Neuronal stem cell (in vitro differentiated cells): ENCODE measurements around the gene NOL11.
"Not testable (repeated sequence)": the region's sequence is repeated elsewhere in the genome, so short reads cannot be mapped to it uniquely, and the experiment has no call there.

Experiments used
- DNase-seq: peaks from one replicate; pipeline ENCODE4 v3.0.0-alpha.2; 2013; ENCODE audit warnings: low spot score
- H2AFZ ChIP-seq: one replicate; pipeline ENCODE4 v1.6.1; 2013; ENCODE audit warnings: mild to moderate bottlenecking, low read length, inconsistent platforms
- H2AK5ac ChIP-seq: 2 replicates; pipeline ENCODE4 v1.6.1; 2013; ENCODE audit warnings: low read depth, mild to moderate bottlenecking, inconsistent platforms, low read length, moderate library complexity, mixed read lengths
- H2BK120ac ChIP-seq: 2 replicates; pipeline ENCODE4 v1.6.1; 2013; ENCODE audit warnings: low read depth, mild to moderate bottlenecking, inconsistent platforms, low read length, moderate library complexity, mixed read lengths
- H2BK12ac ChIP-seq: one replicate; pipeline ENCODE4 v1.6.1; 2013; ENCODE audit warnings: low read length, inconsistent platforms
- H2BK15ac ChIP-seq: 2 replicates; pipeline ENCODE4 v1.6.1; 2013; ENCODE audit warnings: mild to moderate bottlenecking, low read length, inconsistent platforms, mixed read lengths
- H2BK5ac ChIP-seq: one replicate; pipeline ENCODE4 v1.6.1; 2013; ENCODE audit warnings: inconsistent platforms, mild to moderate bottlenecking, low read length, moderate library complexity
- H3K14ac ChIP-seq: one replicate; pipeline ENCODE4 v1.6.1; 2013; ENCODE audit warnings: low read length, inconsistent platforms
- H3K18ac ChIP-seq: 2 replicates; pipeline ENCODE4 v1.6.1; 2013; ENCODE audit warnings: low read length, inconsistent platforms
- H3K23ac ChIP-seq: 2 replicates; pipeline ENCODE4 v1.6.1; 2013; ENCODE audit warnings: low read depth, mild to moderate bottlenecking, mixed read lengths, low read length, inconsistent platforms; ENCODE audit not compliant: poor library complexity
- H3K27ac ChIP-seq: replicated peaks from 3 replicates; pipeline ENCODE4 v1.5.1; 2013; ENCODE audit warnings: low read length, inconsistent platforms
- H3K27me3 ChIP-seq, 3 experiments: 2 replicates each; pipeline ENCODE4 v1.6.1; 2013; ENCODE audit warnings: low read length in 3 of 3, mild to moderate bottlenecking in 2 of 3, inconsistent platforms in 1 of 3, low read depth in 1 of 3, mixed read lengths in 1 of 3, moderate library complexity in 1 of 3; ENCODE audit not compliant: control insufficient read depth in 3 of 3, insufficient read depth in 3 of 3
- H3K36me3 ChIP-seq, 2 donors: replicated peaks in 1 of 2; 2 replicates each; pipeline ENCODE4 v1.6.1; 2013; ENCODE audit warnings: low read length in 2 of 2; ENCODE audit not compliant: control insufficient read depth in 2 of 2, insufficient read depth in 2 of 2
- H3K4ac ChIP-seq: 2 replicates; pipeline ENCODE4 v1.6.1; 2013; ENCODE audit warnings: inconsistent platforms, mild to moderate bottlenecking, low read length, moderate library complexity
- H3K4me1 ChIP-seq, 2 donors: 1 replicate in 1 of 2; 2 replicates in 1 of 2; pipeline ENCODE4 v1.6.1; 2013; ENCODE audit warnings: low read length in 2 of 2, low read depth in 1 of 2; ENCODE audit not compliant: control insufficient read depth in 2 of 2, insufficient read depth in 1 of 2
- H3K4me2 ChIP-seq: one replicate; pipeline ENCODE4 v1.6.1; 2013; ENCODE audit warnings: mild to moderate bottlenecking, low read length, inconsistent platforms; ENCODE audit not compliant: insufficient read depth, poor library complexity, severe bottlenecking
- H3K4me3 ChIP-seq, 2 donors: 2 replicates each; pipeline ENCODE4 v1.5.1; 2013; ENCODE audit warnings: low read length in 2 of 2, mild to moderate bottlenecking in 2 of 2, inconsistent platforms in 1 of 2, moderate library complexity in 1 of 2
- H3K79me1 ChIP-seq: one replicate; pipeline ENCODE4 v1.6.1; 2013; ENCODE audit warnings: low read depth, mild to moderate bottlenecking, inconsistent platforms, low read length, moderate library complexity
- H3K9ac ChIP-seq: one replicate; pipeline ENCODE4 v1.6.1; 2013; ENCODE audit warnings: mild to moderate bottlenecking, low read depth, low read length, inconsistent platforms; ENCODE audit not compliant: poor library complexity
- H3K9me3 ChIP-seq, 2 donors: replicated peaks in 1 of 2; 2 replicates each; pipeline versions ENCODE3 to v1.6.1; 2013; ENCODE audit warnings: low read length in 2 of 2, mild to moderate bottlenecking in 2 of 2, inconsistent platforms in 1 of 2, low read depth in 1 of 2, mixed read lengths in 1 of 2, moderate library complexity in 1 of 2; ENCODE audit not compliant: control insufficient read depth in 2 of 2, insufficient read depth in 1 of 2
- H4K8ac ChIP-seq: one replicate; pipeline ENCODE4 v1.6.1; 2013; ENCODE audit warnings: low read depth, mild to moderate bottlenecking, inconsistent platforms, low read length, moderate library complexity
- H4K91ac ChIP-seq: one replicate; pipeline ENCODE4 v1.6.1; 2013; ENCODE audit warnings: low read length, low read depth, mild to moderate bottlenecking, inconsistent platforms; ENCODE audit not compliant: poor library complexity
- WGBS, 2 donors: extraction: QIAGEN DNeasy Blood & Tissue Kit; methylation state at CpG; one replicate each; pipeline ENCODE4 v1.1.7; 2013; ENCODE audit warnings: missing lambda C conversion rate in 2 of 2, mixed read lengths in 1 of 2; ENCODE audit not compliant: insufficient read length in 2 of 2, insufficient replicate concordance in 1 of 2; ENCODE audit errors: extremely low coverage in 2 of 2; 5-methylcytosine and 5-hydroxymethylcytosine counted together

NOL11 gene

GRCh38 chr17:67754686-67755085, 37.0 kb downstream of the NOL11 start:
- H3K18ac ChIP-seq, H3K4ac ChIP-seq, H3K27me3 ChIP-seq, H4K91ac ChIP-seq, H3K14ac ChIP-seq, H3K4me2 ChIP-seq, H2BK15ac ChIP-seq, H3K79me1 ChIP-seq, H2AFZ ChIP-seq, H3K4me3 ChIP-seq, H4K8ac ChIP-seq, H3K9ac ChIP-seq, H2BK5ac ChIP-seq, H3K23ac ChIP-seq, H2AK5ac ChIP-seq, H3K4me1 ChIP-seq, H2BK12ac ChIP-seq, H3K9me3 ChIP-seq, H2BK120ac ChIP-seq, H3K27ac ChIP-seq, DNase-seq: not testable (repeated sequence)
- peaks cover 9 to 43% of the 10 kb centered on the region in 2 donors for H3K36me3 ChIP-seq
- no CpG with 5 or more reads among the region's 8 CpGs for WGBS, 2 donors

GRCh38 chr17:67756766-67757165, 39.0 kb downstream of the NOL11 start:
- not testable (repeated sequence) for H2BK5ac ChIP-seq, H2BK15ac ChIP-seq, H4K8ac ChIP-seq, H3K14ac ChIP-seq, DNase-seq, H3K9ac ChIP-seq, H2BK12ac ChIP-seq, H3K18ac ChIP-seq, H3K4me3 ChIP-seq, H2BK120ac ChIP-seq, H3K27ac ChIP-seq, H3K27me3 ChIP-seq, H3K4me2 ChIP-seq, H3K9me3 ChIP-seq, H4K91ac ChIP-seq, H2AFZ ChIP-seq, H2AK5ac ChIP-seq, H3K23ac ChIP-seq, H3K79me1 ChIP-seq, H3K4me1 ChIP-seq, H3K4ac ChIP-seq
- no CpG with 5 or more reads among the region's 9 CpGs for WGBS, 2 donors
- H3K36me3 ChIP-seq, result peaks cover 5 to 26% of the 10 kb centered on the region in 2 donors

GRCh38 chr17:67759355-67760171, 41.8 kb downstream of the NOL11 start:
- no peak overlapping the region for H2AK5ac ChIP-seq
- H4K8ac ChIP-seq, result no peak overlapping the region
- no peak for DNase-seq
- H3K4me3 ChIP-seq, result no peak overlapping the region
- no peak overlapping the region for H2BK15ac ChIP-seq
- no peaks in the 10 kb centered on the region for H3K4me1 ChIP-seq
- H3K18ac ChIP-seq, result no peak overlapping the region
- H3K14ac ChIP-seq, result no peak overlapping the region
- no peaks in the 10 kb centered on the region for H3K79me1 ChIP-seq
- no peak overlapping the region for H3K4me2 ChIP-seq
- H3K9me3 ChIP-seq, result peaks cover 0 to 7% of the 10 kb centered on the region in 2 donors
- H2BK12ac ChIP-seq, result no peak overlapping the region
- H2AFZ ChIP-seq, result no peak overlapping the region
- peaks cover 1 to 12% of the 10 kb centered on the region in 2 donors for H3K36me3 ChIP-seq
- H3K23ac ChIP-seq, result no peak overlapping the region
- no CpG with 5 or more reads among the region's 11 CpGs for WGBS, 2 donors
- H2BK120ac ChIP-seq, result no peak overlapping the region
- no peak overlapping the region for H3K4ac ChIP-seq
- no peak overlapping the region for H3K27ac ChIP-seq
- H3K9ac ChIP-seq, result no peak overlapping the region
- H2BK5ac ChIP-seq, result no peak overlapping the region
- H3K27me3 ChIP-seq, result no peaks in the 10 kb centered on the region
- H4K91ac ChIP-seq, result no peak overlapping the region

GRCh38 chr17:67765623-67766022, 47.9 kb downstream of the NOL11 start:
- H3K79me1 ChIP-seq, result no peaks in the 10 kb centered on the region
- H3K27me3 ChIP-seq, result no peaks in the 10 kb centered on the region
- H3K4ac ChIP-seq, result no peak overlapping the region
- WGBS, 2 donors, result no CpG with 5 or more reads among the region's 2 CpGs
- H4K8ac ChIP-seq, result no peak overlapping the region
- no peaks in the 10 kb centered on the region for H3K36me3 ChIP-seq
- H3K9ac ChIP-seq, result no peak overlapping the region
- H3K14ac ChIP-seq, result no peak overlapping the region
- H3K18ac ChIP-seq, result no peak overlapping the region
- no peak overlapping the region for H3K4me3 ChIP-seq
- no peak overlapping the region for H3K23ac ChIP-seq
- no peak overlapping the region for H2BK5ac ChIP-seq
- H3K27ac ChIP-seq, result no peak overlapping the region
- no peak overlapping the region for H2BK120ac ChIP-seq
- H2BK12ac ChIP-seq, result no peak overlapping the region
- no peaks in the 10 kb centered on the region for H3K4me1 ChIP-seq
- H2BK15ac ChIP-seq, result no peak overlapping the region
- no peak overlapping the region for H2AFZ ChIP-seq
- no peak overlapping the region for H2AK5ac ChIP-seq
- H4K91ac ChIP-seq, result no peak overlapping the region
- DNase-seq, result no peak
- H3K9me3 ChIP-seq, result no peaks in the 10 kb centered on the region
- H3K4me2 ChIP-seq, result no peak overlapping the region
